Caco-2 (cell line): ENCODE measurements around the gene PVR. TPM values are rescaled to one million over a fixed set of nuclear protein-coding genes. Genes with fewer than 3 reads are reported as not detected.

Source experiments
- BruUV-seq: library from RNA; stranded (reverse); fragments of 400-500 nt; replicated peaks from 2 replicates; lab custom pipeline; 2021; lab: Mats Ljungman, UMichigan
- CTCF ChIA-PET: fragments of 300-600 bp; sonication (Branson Sonifier 250); formaldehyde crosslinking; loops from one replicate; lab custom pipeline; 2022; ENCODE audit warnings: antibody characterized with exemption; lab: Charles Lee
- POLR2A ChIA-PET: fragments of 300-600 bp; sonication (Branson Sonifier 250); formaldehyde crosslinking; loops from one replicate; lab custom pipeline; 2022; ENCODE audit warnings: antibody characterized with exemption; lab: Charles Lee
- DNase-seq, 2 experiments: peaks; one replicate each; pipeline versions ENCODE4 v3.0.0 to v3.0.0-alpha.2; 2020 to 2022
- H3K27me3 ChIP-seq: replicated peaks from 2 replicates; pipeline ENCODE4 v1.6.0; 2011; ENCODE audit warnings: low read length; ENCODE audit not compliant: control insufficient read depth, insufficient read depth
- H3K36me3 ChIP-seq: 2 replicates; pipeline ENCODE4 v1.5.1; 2011; ENCODE audit warnings: low read length; ENCODE audit not compliant: control insufficient read depth, insufficient read depth
- H3K4me1 ChIP-seq: fragments of 250-450 bp; sonication (Bioruptor Pico); 2 replicates; pipeline ENCODE4 v1.5.1; 2020; ENCODE audit warnings: mild to moderate bottlenecking
- H3K4me3 ChIP-seq: 2 replicates; pipeline ENCODE4 v1.5.1; 2011; ENCODE audit warnings: low read depth, mild to moderate bottlenecking, control low read depth, low read length
- H3K9me3 ChIP-seq: fragments of 250-450 bp; sonication (Bioruptor Pico); 2 replicates; pipeline ENCODE4 v1.5.1; 2020; ENCODE audit warnings: mild to moderate bottlenecking, moderate library complexity
- H3K27ac Mint-ChIP-seq: one replicate; pipeline ENCODE4 v1.8.0; 2022; ENCODE audit warnings: mixed read lengths; ENCODE audit not compliant: unreplicated experiment
- H3K27me3 Mint-ChIP-seq: one replicate; pipeline ENCODE4 v1.8.0; 2022; ENCODE audit warnings: mixed read lengths; ENCODE audit not compliant: insufficient read depth, unreplicated experiment
- H3K36me3 Mint-ChIP-seq: one replicate; pipeline ENCODE4 v1.8.0; 2022; ENCODE audit warnings: mild to moderate bottlenecking, mixed read lengths; ENCODE audit not compliant: insufficient read depth, unreplicated experiment
- H3K4me1 Mint-ChIP-seq: one replicate; pipeline ENCODE4 v1.8.0; 2022; ENCODE audit warnings: low read depth, mixed read lengths; ENCODE audit not compliant: unreplicated experiment
- H3K4me3 Mint-ChIP-seq: one replicate; pipeline ENCODE4 v1.8.0; 2022; ENCODE audit warnings: mild to moderate bottlenecking, moderate library complexity, mixed read lengths; ENCODE audit not compliant: unreplicated experiment
- H3K9me3 Mint-ChIP-seq: one replicate; pipeline ENCODE4 v1.8.0; 2022; ENCODE audit warnings: mixed read lengths; ENCODE audit not compliant: unreplicated experiment
- intact Hi-C: fragments of 100-400 bp; cut with micrococcal nuclease; formaldehyde crosslinking; loops from one replicate; pipeline ENCODE4 v1.10.0; 2022; ENCODE audit not compliant: unreplicated experiment
- microRNA-seq: library from miRNA; unstranded; fragments of <30 nt; microRNA quantifications from one replicate; pipeline ENCODE4 v1.2.0, GENCODE V29; 2022
- total RNA-seq: library from RNA; stranded (reverse); gene quantifications from 2 replicates; pipeline ENCODE4 v1.2.3, GENCODE V29; 2022
- TF ChIP-seq, protein P1 (sequence below), 2 experiments: fragments of 200-600 bp in 1 of 2; IDR thresholded peaks; 1 replicate in 1 of 2; 2 replicates in 1 of 2; pipeline versions ENCODE4 v1.5.1 to v1.8.0; 2011 to 2022; ENCODE audit warnings: antibody characterized with exemption in 1 of 2, control low read depth in 1 of 2, inconsistent platforms in 1 of 2, low read depth in 1 of 2, low read length in 1 of 2, mild to moderate bottlenecking in 1 of 2, moderate library complexity in 1 of 2; ENCODE audit not compliant: insufficient read depth in 1 of 2, severe bottlenecking in 1 of 2, unreplicated experiment in 1 of 2

PVR gene
- total RNA-seq, 1 experiment from 2014 or later, result 86.5 TPM

GRCh38 chr19:44710483-44710882 lies 66.8 kb downstream of the PVR start:
- intact Hi-C loops, result no loop called here
- Histone ChIP-seq H3K27me3 (no peaks in the 10 kb centered on the region), H3K4me1 (no peaks in the 10 kb centered on the region), H3K36me3 (no peaks in the 10 kb centered on the region), H3K4me3 (no peak overlapping the region), H3K9me3 (peaks cover 10% of the 10 kb centered on the region)
- Mint-ChIP-seq H3K27me3 (no peaks in the 10 kb centered on the region), H3K9me3 (peaks cover 9% of the 10 kb centered on the region), H3K4me3 (no peak overlapping the region), H3K4me1 (peaks cover 3% of the 10 kb centered on the region), H3K27ac (peak overlapping the region; percentile 37), H3K36me3 (peaks cover 18% of the 10 kb centered on the region)
- ChIA-PET CTCF (interaction anchor here (0.5 kb wide), 1 partner anchor 60 kb away, joined by 3 read pairs; no protein-coding TSS in a partner anchor), POLR2A (no interaction called here)
- no TSS peak for BruUV-seq
- DNase-seq, result no peak
- TF ChIP-seq, protein P1, sequence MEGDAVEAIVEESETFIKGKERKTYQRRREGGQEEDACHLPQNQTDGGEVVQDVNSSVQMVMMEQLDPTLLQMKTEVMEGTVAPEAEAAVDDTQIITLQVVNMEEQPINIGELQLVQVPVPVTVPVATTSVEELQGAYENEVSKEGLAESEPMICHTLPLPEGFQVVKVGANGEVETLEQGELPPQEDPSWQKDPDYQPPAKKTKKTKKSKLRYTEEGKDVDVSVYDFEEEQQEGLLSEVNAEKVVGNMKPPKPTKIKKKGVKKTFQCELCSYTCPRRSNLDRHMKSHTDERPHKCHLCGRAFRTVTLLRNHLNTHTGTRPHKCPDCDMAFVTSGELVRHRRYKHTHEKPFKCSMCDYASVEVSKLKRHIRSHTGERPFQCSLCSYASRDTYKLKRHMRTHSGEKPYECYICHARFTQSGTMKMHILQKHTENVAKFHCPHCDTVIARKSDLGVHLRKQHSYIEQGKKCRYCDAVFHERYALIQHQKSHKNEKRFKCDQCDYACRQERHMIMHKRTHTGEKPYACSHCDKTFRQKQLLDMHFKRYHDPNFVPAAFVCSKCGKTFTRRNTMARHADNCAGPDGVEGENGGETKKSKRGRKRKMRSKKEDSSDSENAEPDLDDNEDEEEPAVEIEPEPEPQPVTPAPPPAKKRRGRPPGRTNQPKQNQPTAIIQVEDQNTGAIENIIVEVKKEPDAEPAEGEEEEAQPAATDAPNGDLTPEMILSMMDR (IDR thresholded peaks at IDR 0.05; ENCODE audit: insufficient read depth in 1 of 2, low read depth in 1 of 2, low read length in 1 of 2, severe bottlenecking in 1 of 2, unreplicated experiment in 1 of 2), result no peak

GRCh38 chr19:44712864-44713515 lies 69.3 kb downstream of the PVR start:
- intact Hi-C loops, result no loop called here
- H3K9me3 ChIP-seq, result peaks cover 14% of the 10 kb centered on the region
- H3K27me3 Mint-ChIP-seq, result no peaks in the 10 kb centered on the region
- no peak overlapping the region for H3K27ac Mint-ChIP-seq
- H3K4me1 ChIP-seq, result no peaks in the 10 kb centered on the region
- peaks cover 18% of the 10 kb centered on the region for H3K36me3 Mint-ChIP-seq
- ChIA-PET CTCF (interaction anchor here (0.8 to 1.4 kb wide), 5 partner anchors 11 to 143 kb away, joined by 3 to 6 read pairs (median 4); no protein-coding TSS in a partner anchor), POLR2A (interaction anchor here (0.7 kb wide), 2 partner anchors 30 to 171 kb away, joined by 3 to 4 read pairs; no protein-coding TSS in a partner anchor)
- no TSS peak for BruUV-seq
- H3K27me3 ChIP-seq, result no peaks in the 10 kb centered on the region
- H3K4me3 ChIP-seq, result no peak overlapping the region
- peak in 1 of 2 experiments; percentile 53 for DNase-seq
- H3K4me1 Mint-ChIP-seq, result peaks cover under 1% of the 10 kb centered on the region
- peaks cover 15% of the 10 kb centered on the region for H3K9me3 Mint-ChIP-seq
- TF ChIP-seq, protein P1 (IDR thresholded peaks at IDR 0.05; ENCODE audit: insufficient read depth in 1 of 2, low read depth in 1 of 2, low read length in 1 of 2, severe bottlenecking in 1 of 2, unreplicated experiment in 1 of 2), result no peak
- H3K36me3 ChIP-seq, result no peaks in the 10 kb centered on the region
- H3K4me3 Mint-ChIP-seq, result no peak overlapping the region

Small RNA genes within 50 kb of the gene (microRNA-seq; reads per million reads assigned to microRNA genes)
- gene MIR4531, result not detected

Other genes starting within 250 kb of the PVR start
- 0.91 and 1.5 TPM in 2 replicates for gene ZNF285, start 242.3 kb upstream of the PVR start, total RNA-seq
- not detected in 2 replicates for gene ZNF229, start 195.4 kb upstream of the PVR start, total RNA-seq
- 9.1 and 13.3 TPM in 2 replicates for gene ZNF180, start 143.4 kb upstream of the PVR start, total RNA-seq
- 0.16 TPM in 1 of 2 replicates, not detected in the other for gene CEACAM20, start 114.2 kb upstream of the PVR start, total RNA-seq
- 3.9 and 6.8 TPM in 2 replicates for gene IGSF23, start 30.3 kb upstream of the PVR start, total RNA-seq
- gene CEACAM19, start 27.6 kb downstream of the PVR start, total RNA-seq, result 2.9 and 3.3 TPM in 2 replicates
- gene CEACAM16, start 55.2 kb downstream of the PVR start, total RNA-seq, result not detected in 2 replicates
- gene BCL3, start 104.8 kb downstream of the PVR start, total RNA-seq, result 15.5 and 21.3 TPM in 2 replicates
- gene CBLC, start 134.0 kb downstream of the PVR start, total RNA-seq, result 42.3 and 43.6 TPM in 2 replicates
- gene BCAM, start 165.2 kb downstream of the PVR start, total RNA-seq, result 230 and 244 TPM in 2 replicates
- gene NECTIN2, start 202.4 kb downstream of the PVR start, total RNA-seq, result 257 and 258 TPM in 2 replicates
- 205 and 227 TPM in 2 replicates for gene TOMM40, start 247.3 kb downstream of the PVR start, total RNA-seq